ENCODE results near the gene RASSF6. TPM values are rescaled to one million over a fixed set of nuclear protein-coding genes. Genes with fewer than 3 reads are reported as not detected.

RASSF6 gene
- polyA plus RNA-seq, 1 donor from 2014 or later = not detected

GRCh38 chr4:73577371-73577770 is 42.9 kb downstream of the RASSF6 start:
- no peaks in the 10 kb centered on the region for H4K20me1 ChIP-seq (ENCODE audit: insufficient read depth)
- no peak for TF ChIP-seq REST (IDR thresholded peaks at IDR 0.05; ENCODE audit: borderline replicate concordance)
- TF ChIP-seq TAF1 (IDR thresholded peaks at IDR 0.05; ENCODE audit: low read depth) = no peak
- TF ChIP-seq CTCF (IDR thresholded peaks at IDR 0.05; ENCODE audit: poor library complexity, severe bottlenecking) = no peak
- no peak for TF ChIP-seq RAD21 (conservative IDR thresholded peaks at IDR 0.05)
- TF ChIP-seq MXI1 (conservative IDR thresholded peaks at IDR 0.05; ENCODE audit: poor library complexity, severe bottlenecking) = no peak
- TF ChIP-seq EP300 (conservative IDR thresholded peaks at IDR 0.05; ENCODE audit: poor library complexity, severe bottlenecking) = no peak
- H3K27me3 ChIP-seq (ENCODE audit: insufficient read depth, low read depth, low read length) = no peaks in the 10 kb centered on the region
- H3K4me2 ChIP-seq (ENCODE audit: low read length) = no peak overlapping the region
- H2AFZ ChIP-seq (ENCODE audit: low read depth, low read length) = no peak overlapping the region
- no peaks in the 10 kb centered on the region for H3K79me2 ChIP-seq (replicated peaks; ENCODE audit: insufficient read depth, low read length)
- H3F3A ChIP-seq (ENCODE audit: insufficient read depth, low read length, poor library complexity, severe bottlenecking) = no peaks in the 10 kb centered on the region
- H3K4me3 ChIP-seq (ENCODE audit: low read length) = no peak overlapping the region
- no peaks in the 10 kb centered on the region for H3K9me2 ChIP-seq (ENCODE audit: insufficient read depth, low read length)
- no peak overlapping the region for H3K9ac ChIP-seq (ENCODE audit: low read length)
- H3K9me3 ChIP-seq (ENCODE audit: low read length) = no peaks in the 10 kb centered on the region
- H3K27ac ChIP-seq (ENCODE audit: low read length) = no peak overlapping the region
- no peaks in the 10 kb centered on the region for H3K36me3 ChIP-seq (ENCODE audit: insufficient read depth, low read length)

GRCh38 chr4:73576381-73576780 is 43.9 kb downstream of the RASSF6 start:
- no peak for TF ChIP-seq POLR2AphosphoS5 (IDR thresholded peaks at IDR 0.05)
- H3K27me3 ChIP-seq (ENCODE audit: insufficient read depth, low read depth, low read length) = no peaks in the 10 kb centered on the region
- H3K9ac ChIP-seq (ENCODE audit: low read length) = no peak overlapping the region
- no peak overlapping the region for H2AFZ ChIP-seq (ENCODE audit: low read depth, low read length)
- H3K4me2 ChIP-seq (ENCODE audit: low read length) = no peak overlapping the region
- no peaks in the 10 kb centered on the region for H3K36me3 ChIP-seq (ENCODE audit: insufficient read depth, low read length)
- no peak overlapping the region for H3K4me3 ChIP-seq (ENCODE audit: low read length)
- no peaks in the 10 kb centered on the region for H4K20me1 ChIP-seq (ENCODE audit: insufficient read depth)
- H3F3A ChIP-seq (ENCODE audit: insufficient read depth, low read length, poor library complexity, severe bottlenecking) = no peaks in the 10 kb centered on the region
- no peak overlapping the region for H3K27ac ChIP-seq (ENCODE audit: low read length)
- H3K79me2 ChIP-seq (replicated peaks; ENCODE audit: insufficient read depth, low read length) = no peaks in the 10 kb centered on the region
- no peaks in the 10 kb centered on the region for H3K9me3 ChIP-seq (ENCODE audit: low read length)
- H3K9me2 ChIP-seq (ENCODE audit: insufficient read depth, low read length) = no peaks in the 10 kb centered on the region

- Histone ChIP-seq H3F3A (ENCODE audit: insufficient read depth, low read length, poor library complexity, severe bottlenecking) (no peaks in the 10 kb centered on the region), H3K9me2 (ENCODE audit: insufficient read depth, low read length) (no peaks in the 10 kb centered on the region), H3K9ac (ENCODE audit: low read length) (no peak overlapping the region), H2AFZ (ENCODE audit: low read depth, low read length) (no peak overlapping the region), H3K27me3 (ENCODE audit: insufficient read depth, low read depth, low read length) (no peaks in the 10 kb centered on the region), H3K36me3 (ENCODE audit: insufficient read depth, low read length) (no peaks in the 10 kb centered on the region), H3K4me2 (ENCODE audit: low read length) (no peak overlapping the region), H3K9me3 (ENCODE audit: low read length) (no peaks in the 10 kb centered on the region), H3K27ac (ENCODE audit: low read length) (no peak overlapping the region), H3K4me3 (ENCODE audit: low read length) (no peak overlapping the region), H4K20me1 (ENCODE audit: insufficient read depth) (no peaks in the 10 kb centered on the region), H3K79me2 (replicated peaks; ENCODE audit: insufficient read depth, low read length) (no peaks in the 10 kb centered on the region)
- TF ChIP-seq MXI1 (conservative IDR thresholded peaks at IDR 0.05; ENCODE audit: poor library complexity, severe bottlenecking) (no peak), RAD21 (conservative IDR thresholded peaks at IDR 0.05) (no peak), TAF1 (IDR thresholded peaks at IDR 0.05; ENCODE audit: low read depth) (no peak), REST (IDR thresholded peaks at IDR 0.05; ENCODE audit: borderline replicate concordance) (no peak), SMC3 (conservative IDR thresholded peaks at IDR 0.05; ENCODE audit: poor library complexity) (no peak), EZH2 (IDR thresholded peaks at IDR 0.05; ENCODE audit: borderline replicate concordance, insufficient read depth, low read length, poor library complexity, severe bottlenecking) (no peak), POLR2AphosphoS5 (IDR thresholded peaks at IDR 0.05) (no peak), CTCF (IDR thresholded peaks at IDR 0.05; ENCODE audit: poor library complexity, severe bottlenecking) (no peak), EP300 (conservative IDR thresholded peaks at IDR 0.05; ENCODE audit: poor library complexity, severe bottlenecking) (no peak)
Observed at GRCh38 chr4:73575660-73576059, 44.6 kb downstream of the RASSF6 start.
